ENCODE measurements around the gene ERC2.

The ERC2 gene

GRCh38 chr3:56304069-56304468 is 164.2 kb downstream of the ERC2 start:
- H3K4me3 ChIP-seq (ENCODE audit: low read depth, low read length): no peak overlapping the region
- no peak for TF ChIP-seq CTCF (IDR thresholded peaks at IDR 0.05)
- H3K9ac ChIP-seq: no peak overlapping the region
- H3K27ac ChIP-seq: no peak overlapping the region
- H2AFZ ChIP-seq: no peak overlapping the region
- no peaks in the 10 kb centered on the region for H3K36me3 ChIP-seq (ENCODE audit: control insufficient read depth, insufficient read depth, low read length)
- H3K79me2 ChIP-seq: no peaks in the 10 kb centered on the region
- H3K27me3 ChIP-seq (ENCODE audit: control insufficient read depth, insufficient read depth, low read length): no peaks in the 10 kb centered on the region
- H3K4me2 ChIP-seq (ENCODE audit: low read length): no peak overlapping the region
- no peaks in the 10 kb centered on the region for H3K9me3 ChIP-seq (ENCODE audit: control insufficient read depth, low read length)
- H3K4me1 ChIP-seq: no peaks in the 10 kb centered on the region

DNA sequence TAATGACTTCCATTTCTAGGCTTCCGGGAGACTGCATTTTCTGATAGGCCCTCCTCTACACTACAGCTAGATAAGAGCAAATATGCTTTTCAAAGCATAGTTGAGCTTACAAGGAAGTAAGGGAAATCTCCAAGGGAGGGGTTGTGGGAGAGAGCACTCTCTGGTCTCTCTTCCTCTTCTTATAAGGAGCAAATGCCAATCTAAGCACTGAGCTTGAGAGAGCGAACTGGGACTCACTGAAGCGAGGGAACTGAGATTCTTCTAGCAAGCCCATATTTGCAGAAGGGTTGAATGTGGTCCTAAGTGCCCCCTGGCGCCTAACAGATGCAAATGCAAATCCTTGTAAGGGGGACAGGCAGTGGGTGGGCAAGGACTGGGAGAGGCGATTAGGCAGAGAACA is 164.8 kb downstream of the ERC2 start:
- Histone ChIP-seq H3K9ac (no peak overlapping the region), H3K27me3 (ENCODE audit: control insufficient read depth, insufficient read depth, low read length) (no peaks in the 10 kb centered on the region), H2AFZ (peak overlapping the region; percentile 7), H3K36me3 (ENCODE audit: control insufficient read depth, insufficient read depth, low read length) (no peaks in the 10 kb centered on the region), H3K4me3 (ENCODE audit: low read depth, low read length) (no peak overlapping the region), H3K4me1 (no peaks in the 10 kb centered on the region), H3K27ac (no peak overlapping the region), H3K9me3 (ENCODE audit: control insufficient read depth, low read length) (no peaks in the 10 kb centered on the region), H3K79me2 (no peaks in the 10 kb centered on the region), H3K4me2 (ENCODE audit: low read length) (no peak overlapping the region)
- peak; percentile 20 for TF ChIP-seq CTCF (IDR thresholded peaks at IDR 0.05)

DNA sequence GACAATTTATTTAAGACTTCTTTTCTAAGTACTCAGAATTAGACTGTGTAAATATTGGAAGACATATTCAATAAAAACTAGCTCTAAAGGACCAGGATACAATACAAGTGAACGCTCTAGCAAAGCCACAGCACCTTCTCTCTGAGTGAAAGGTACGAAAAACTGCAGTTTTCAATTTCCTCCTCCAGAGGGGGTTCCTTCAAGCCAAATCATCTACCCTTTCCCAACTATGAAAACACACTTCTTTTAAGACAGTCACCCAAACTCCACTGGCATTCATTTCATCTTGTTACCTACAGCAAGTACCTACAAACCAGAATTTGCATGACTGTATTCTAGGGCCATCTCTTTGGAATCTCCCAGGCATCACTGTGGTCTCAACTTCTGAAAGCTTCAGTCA is 165.8 kb downstream of the ERC2 start:
- Histone ChIP-seq H3K4me2 (ENCODE audit: low read length) (no peak overlapping the region), H3K9ac (no peak overlapping the region), H3K4me1 (no peaks in the 10 kb centered on the region), H3K36me3 (ENCODE audit: control insufficient read depth, insufficient read depth, low read length) (no peaks in the 10 kb centered on the region), H3K9me3 (ENCODE audit: control insufficient read depth, low read length) (no peaks in the 10 kb centered on the region), H3K27ac (no peak overlapping the region), H3K27me3 (ENCODE audit: control insufficient read depth, insufficient read depth, low read length) (no peaks in the 10 kb centered on the region), H3K79me2 (no peaks in the 10 kb centered on the region), H3K4me3 (ENCODE audit: low read depth, low read length) (no peak overlapping the region), H2AFZ (no peak overlapping the region)
- peak; percentile 9 for TF ChIP-seq CTCF (IDR thresholded peaks at IDR 0.05)

DNA sequence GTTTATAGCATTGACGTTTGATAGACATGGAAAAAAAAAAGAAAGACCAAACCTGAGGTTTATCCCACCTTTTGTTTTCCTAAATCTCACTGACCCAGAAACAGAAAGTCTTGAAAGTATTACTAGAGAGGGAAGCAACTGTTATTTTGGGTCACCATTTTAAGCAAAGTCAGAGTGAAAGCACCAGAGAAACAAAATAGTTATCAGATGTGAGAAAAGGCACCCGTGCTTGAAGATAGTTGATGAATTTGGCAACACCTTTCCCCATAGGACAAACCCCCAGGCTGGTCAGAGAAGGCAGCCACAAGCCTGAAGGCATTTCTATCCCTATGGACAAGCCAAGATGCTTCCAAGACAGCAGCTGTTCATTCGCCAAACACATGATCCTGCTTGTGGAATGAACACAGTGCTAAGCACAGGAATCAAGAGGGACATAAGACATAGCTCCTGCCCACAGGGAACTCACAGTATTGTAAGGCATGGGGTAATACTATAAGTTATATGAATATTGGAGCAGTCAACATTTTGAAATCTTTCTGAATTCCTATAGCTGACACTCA is 170.9 kb downstream of the ERC2 start:
- no peaks in the 10 kb centered on the region for H3K4me1 ChIP-seq

More for the DNA sequence above, 170.9 kb downstream of the ERC2 start:
- no peak overlapping the region for H3K4me2 ChIP-seq (ENCODE audit: low read length)
- no peak overlapping the region for H3K9ac ChIP-seq
- H3K27ac ChIP-seq: no peak overlapping the region
- no peaks in the 10 kb centered on the region for H3K27me3 ChIP-seq (ENCODE audit: control insufficient read depth, insufficient read depth, low read length)
- H3K9me3 ChIP-seq (ENCODE audit: control insufficient read depth, low read length): no peaks in the 10 kb centered on the region
- H3K79me2 ChIP-seq: no peaks in the 10 kb centered on the region
- H3K4me3 ChIP-seq (ENCODE audit: low read depth, low read length): no peak overlapping the region
- no peak overlapping the region for H2AFZ ChIP-seq
- H3K36me3 ChIP-seq (ENCODE audit: control insufficient read depth, insufficient read depth, low read length): no peaks in the 10 kb centered on the region
- TF ChIP-seq CTCF (IDR thresholded peaks at IDR 0.05): no peak
